ENCODE measurements around the gene ANKS1B.
"Not testable (repeated sequence)": the region's sequence is repeated elsewhere in the genome, so short reads cannot be mapped to it uniquely, and the experiment has no call there.

Gene ANKS1B

DNA sequence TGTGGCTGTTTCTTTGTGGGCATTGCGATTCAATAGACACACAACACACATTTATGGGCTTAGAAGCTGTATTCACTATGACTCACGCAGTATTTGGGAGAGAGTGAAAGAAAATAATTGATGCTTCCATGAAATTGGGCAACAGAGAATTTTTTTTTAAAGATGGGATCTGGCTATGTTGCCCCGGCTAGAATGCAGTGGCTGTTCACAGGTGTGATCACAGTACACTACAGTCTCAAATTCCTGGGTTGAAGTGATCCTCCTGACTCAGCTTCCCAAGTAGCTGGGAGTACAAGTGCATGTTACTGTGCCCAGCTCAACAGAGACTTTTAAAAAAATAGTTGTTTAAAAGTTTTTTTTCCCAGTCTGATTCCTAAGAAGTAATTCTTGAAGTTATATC, 1193.3 kb downstream of the ANKS1B start:
- DNase-seq: no peak

DNA sequence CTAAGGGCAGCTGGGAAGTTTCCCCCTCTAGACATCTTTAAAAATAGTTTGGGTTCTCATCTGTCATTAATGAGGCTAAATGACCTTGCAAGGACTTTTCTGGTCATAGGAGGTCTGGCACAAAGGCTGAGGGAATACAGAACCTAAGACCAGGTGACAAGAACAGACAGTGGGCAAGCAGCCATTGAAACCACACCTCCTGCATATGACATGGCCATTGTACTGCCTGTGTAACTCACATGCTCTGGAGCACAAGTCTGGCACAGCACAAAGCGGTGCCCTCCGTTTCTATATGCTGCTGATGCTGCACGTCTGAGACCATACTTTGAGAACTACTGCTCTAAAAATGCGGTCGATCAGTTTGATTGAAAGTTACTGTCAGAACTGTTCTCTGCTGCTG, 1196.3 kb downstream of the ANKS1B start:
- no peak for DNase-seq

DNA sequence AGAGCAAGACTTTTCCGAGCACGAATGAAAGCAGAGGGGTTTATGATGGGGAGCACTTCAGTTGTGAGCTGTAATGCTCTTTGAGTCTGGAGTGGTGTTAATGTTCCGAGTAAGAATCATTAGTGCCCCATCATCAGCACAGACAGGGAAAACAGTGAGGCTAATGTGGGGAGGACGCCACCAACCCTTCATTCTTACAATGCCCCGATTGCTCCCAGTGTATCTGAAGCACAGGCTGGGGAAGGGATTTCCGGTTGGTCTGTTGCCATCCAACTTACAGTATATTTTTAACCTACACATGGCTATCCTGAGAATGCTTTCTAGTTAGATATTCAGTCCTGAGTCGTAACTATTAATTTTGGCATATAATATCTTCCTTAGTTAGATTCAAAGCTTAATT, 1198.1 kb downstream of the ANKS1B start:
- no peak for DNase-seq

DNA sequence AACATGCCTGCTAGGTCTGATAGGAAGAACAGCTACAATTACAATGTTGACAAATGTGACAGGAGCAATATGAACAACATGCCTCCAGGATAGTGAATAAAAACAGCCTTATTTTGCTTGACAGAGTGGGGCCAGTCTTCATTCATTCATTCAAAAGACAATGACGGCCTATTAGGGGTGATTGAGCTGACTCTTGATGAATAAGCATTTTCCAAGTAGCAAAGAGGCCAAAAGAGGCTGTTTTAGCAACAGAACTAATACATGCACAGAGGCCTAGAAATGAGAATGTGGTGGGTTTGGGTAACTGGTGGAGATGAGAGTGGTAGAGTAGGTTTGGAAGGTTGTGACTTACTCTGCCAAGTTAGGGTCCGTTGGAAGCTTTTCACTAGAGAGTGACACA, 1201.3 kb downstream of the ANKS1B start:
- no peak for DNase-seq

- DNase-seq: no peak
Observed at GRCh38 chr12:98780261-98780660, 1204.5 kb downstream of the ANKS1B start.

DNA sequence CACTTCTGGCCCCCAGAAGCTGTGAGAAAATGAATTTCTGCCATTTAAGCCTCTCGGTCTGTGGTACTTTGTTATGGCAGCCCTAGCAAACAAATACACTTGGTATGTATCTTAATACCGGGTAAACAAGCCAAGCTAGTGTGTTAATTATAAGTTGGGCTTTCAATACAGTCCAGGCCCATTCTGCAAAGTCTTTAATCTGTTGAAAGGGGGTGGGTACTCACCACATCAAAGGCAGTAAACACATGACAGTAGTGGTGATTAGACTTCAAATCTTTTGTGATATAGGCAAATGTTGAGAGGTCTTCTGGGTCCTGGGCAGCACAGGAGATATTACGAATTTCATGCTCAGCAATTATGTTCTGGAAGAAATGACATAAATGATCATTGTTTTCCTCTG, 1211.9 kb downstream of the ANKS1B start:
- DNase-seq: no peak

GRCh38 chr12:98771811-98772752, 1212.7 kb downstream of the ANKS1B start:
- no peak for DNase-seq

- no peak for DNase-seq
Observed at GRCh38 chr12:98770230-98770629, 1214.5 kb downstream of the ANKS1B start.

DNA sequence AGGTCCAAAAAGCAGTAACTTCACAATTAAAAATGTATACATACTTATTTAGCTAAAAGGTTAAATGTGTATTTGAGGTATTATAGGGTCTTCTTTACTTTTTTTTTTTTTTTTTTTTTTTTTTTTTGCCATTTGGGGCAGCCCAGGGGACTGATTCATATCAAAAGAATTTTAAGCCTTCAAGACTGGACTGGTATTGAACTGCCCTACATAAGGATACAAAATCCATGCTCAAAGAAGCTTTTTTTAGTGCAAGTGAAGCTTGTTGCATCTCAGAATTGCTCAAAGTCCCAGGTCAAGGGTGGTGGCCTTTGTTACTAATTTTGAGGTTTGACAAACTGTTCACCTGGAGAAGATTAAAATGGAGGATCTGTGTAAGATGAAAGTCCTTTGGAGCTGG, 1215.7 kb downstream of the ANKS1B start:
- DNase-seq: no peak

DNA sequence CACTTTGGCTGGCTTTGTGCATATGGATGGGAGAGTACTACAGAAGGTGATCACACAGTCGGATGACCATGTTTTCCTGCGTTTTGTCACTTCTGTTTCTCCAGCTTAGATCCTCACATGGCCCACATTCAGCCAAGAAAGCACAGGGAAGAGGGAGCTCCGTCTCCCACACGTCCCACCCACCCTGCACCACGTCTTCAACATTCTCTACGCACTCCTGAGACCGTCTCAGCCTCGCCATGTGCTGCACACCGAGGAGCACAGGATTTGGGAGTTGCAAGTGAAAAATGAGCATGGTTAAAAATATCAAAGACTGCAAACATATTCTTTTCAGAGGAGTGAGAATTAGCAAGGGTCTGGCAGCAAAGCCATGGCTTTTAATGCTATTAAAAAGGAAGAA, 1217.5 kb downstream of the ANKS1B start:
- DNase-seq: no peak

DNA sequence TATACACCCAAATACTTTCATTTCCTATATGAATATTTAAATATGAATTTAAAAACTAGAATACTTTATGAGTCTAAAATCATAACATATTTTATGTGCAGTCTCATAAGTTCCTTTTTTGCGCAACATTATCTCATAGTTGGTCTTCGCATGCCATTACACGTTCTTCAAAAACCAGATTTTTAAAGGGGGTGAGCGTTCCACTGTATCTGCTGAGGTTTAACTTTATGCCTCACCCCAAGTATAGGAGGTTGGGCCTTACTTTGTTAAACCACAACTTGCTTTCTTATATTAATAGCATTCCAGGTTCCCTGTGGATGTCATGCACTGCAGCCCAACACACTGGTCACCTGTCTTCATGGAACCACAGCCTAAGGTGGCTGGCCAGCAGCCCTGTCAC, 1221.1 kb downstream of the ANKS1B start:
- no peak for DNase-seq

GRCh38 chr12:98758331-98758730, 1226.4 kb downstream of the ANKS1B start:
- no peak for DNase-seq

DNA sequence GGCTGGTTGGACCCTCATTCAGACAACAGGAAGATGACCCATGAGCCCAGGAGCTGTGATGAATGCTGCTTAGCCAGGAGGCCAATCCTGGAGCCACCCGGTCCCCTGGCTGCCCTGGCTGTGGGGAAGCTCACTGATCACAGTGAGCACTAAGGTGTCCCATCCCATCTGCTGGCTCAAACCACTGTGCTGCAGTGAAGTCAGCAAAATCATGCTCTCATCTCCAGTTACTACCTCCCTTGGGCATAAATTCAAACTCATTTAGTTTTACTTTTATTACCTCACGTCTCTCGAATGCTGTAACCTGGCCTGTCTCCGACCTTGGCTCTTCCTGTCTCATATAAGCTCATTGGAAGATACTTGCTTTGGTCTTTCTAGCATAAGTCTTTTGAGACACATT, 1227.3 kb downstream of the ANKS1B start:
- DNase-seq: no peak

DNA sequence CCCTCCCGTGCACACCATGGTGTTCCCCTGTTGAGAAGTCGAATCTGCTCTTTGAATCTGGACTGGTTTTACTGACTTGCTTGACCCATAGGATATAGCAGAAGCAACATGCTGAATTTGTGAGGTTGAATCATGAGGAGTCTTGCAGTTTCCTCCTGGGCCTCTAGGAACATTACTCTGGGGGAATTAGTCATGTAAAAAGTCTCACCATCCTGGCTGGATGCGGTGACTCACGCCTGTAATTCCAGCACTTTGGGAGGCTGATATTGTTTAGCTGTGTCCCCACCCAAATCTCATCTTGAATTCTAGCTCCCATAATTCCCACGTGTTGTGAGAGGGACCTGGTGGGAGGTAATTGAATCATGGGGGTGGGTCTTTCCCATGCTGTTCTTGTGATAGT, 1228.9 kb downstream of the ANKS1B start:
- DNase-seq: not testable (repeated sequence)

DNA sequence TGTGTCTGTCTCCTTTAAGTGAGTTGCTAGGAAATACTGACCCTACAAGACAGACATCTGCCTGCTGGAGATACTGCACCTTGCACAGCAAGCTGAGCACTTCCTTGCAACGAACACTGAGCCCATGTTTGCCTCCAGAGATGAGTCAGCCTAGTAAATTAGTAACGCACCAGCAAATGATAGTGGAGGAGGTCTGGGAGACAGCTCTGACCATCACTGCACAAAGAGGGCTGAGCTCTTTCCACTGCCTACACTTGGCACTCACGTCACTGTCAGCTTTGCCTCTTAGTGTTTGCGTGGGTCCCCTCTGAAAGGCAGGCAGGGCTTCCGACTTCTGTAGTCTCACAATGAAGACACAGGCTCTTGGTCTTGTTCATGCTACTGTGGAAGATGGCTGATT, 1230.6 kb downstream of the ANKS1B start:
- no peak for DNase-seq

- DNase-seq: no peak
Observed at GRCh38 chr12:98752726-98753125, 1232.0 kb downstream of the ANKS1B start.

DNA sequence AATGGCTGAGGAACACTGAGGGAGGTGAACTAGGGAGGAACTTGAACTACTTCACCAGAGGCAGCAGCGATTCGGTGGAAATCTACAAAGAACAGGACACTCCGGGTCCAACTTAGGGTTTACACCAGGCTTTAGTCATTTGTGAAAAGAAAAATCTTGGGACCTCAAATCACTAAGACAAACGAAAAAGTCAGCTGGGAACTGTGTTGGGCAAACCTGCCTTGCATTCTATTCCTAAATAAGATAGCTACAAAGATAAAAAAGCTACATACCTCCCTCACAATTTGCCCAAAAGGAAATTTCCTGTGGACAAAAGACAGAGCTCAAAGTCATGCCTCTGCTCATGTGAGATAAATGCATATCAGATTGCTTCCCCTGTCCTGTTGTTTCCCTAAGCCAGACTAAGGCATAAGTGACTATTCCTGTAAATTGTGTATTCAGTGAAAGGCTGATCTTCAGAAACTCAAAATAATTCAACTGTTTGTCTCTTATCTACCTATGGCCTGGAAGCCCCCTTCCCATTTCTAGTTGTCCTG, 1233.1 kb downstream of the ANKS1B start:
- no peak for DNase-seq

DNA sequence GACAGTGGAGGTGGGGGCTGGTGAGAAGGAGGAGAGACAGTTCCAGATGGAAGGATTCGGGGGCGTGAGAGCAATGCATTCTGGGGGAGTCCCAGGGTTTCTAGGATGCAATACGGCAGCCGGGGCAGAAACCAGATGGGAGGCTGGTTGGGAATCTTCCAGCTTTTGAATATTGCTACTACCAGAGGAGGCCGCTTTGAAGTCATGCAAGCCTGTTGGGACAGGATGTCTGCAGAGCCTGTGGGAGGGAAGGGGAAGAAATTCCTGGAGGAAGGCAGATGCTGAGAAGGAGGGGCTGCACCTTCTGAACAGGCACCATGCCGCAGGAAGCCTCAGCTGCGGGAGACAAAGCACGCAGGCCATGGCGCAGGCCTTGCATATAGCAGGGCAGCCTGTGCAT, 1234.2 kb downstream of the ANKS1B start:
- DNase-seq: no peak

- DNase-seq: no peak
Observed at GRCh38 chr12:98748463-98748862, 1236.3 kb downstream of the ANKS1B start.

GRCh38 chr12:98745578-98746391, 1239.0 kb downstream of the ANKS1B start:
- DNase-seq: peak in 1 of 2 donors; percentile 19

GRCh38 chr12:98744680-98745079, 1240.1 kb downstream of the ANKS1B start:
- DNase-seq: peak in 1 of 2 donors; percentile 29

GRCh38 chr12:98743362-98743953, 1241.3 kb downstream of the ANKS1B start:
- DNase-seq: peak in 1 of 2 donors; percentile 35

DNA sequence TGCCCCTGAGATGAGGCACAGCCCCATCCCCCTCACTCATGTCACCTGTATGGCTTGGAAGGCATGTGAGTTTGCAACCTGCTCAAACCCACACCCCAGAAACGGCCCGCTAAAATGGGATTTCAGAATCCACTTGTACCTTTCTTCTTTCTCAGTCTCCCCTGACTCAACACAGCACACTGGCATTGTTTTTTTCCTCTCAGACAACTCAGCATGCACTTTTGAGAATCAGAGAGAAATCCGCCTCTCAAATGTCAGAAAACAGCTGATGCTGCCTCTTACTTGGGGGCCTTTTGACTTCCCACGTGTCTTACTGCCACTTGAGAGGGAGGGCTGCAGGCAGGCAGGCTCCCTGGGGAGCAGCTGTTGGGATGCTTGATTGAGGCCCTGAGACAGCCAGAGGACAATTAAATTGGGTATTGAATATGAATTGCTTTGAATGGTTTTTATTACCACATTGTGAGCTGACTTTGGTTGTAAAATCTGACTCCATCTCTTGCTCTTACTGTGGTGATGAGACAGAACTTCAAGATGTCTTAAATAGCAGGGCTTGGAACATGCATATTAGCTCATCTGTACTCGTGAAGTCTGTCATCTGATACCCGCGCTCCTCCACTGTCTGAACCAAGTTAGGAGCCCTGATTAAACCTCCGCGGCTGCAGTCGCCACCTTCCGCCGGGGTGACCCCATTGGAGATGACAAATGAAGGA, 1243.0 kb downstream of the ANKS1B start:
- no peak for DNase-seq

Data from CD4-positive, alpha-beta T cell treated with Interleukin-4 for 1 hour (primary cell).